HUES6 (cell line): Measurements from ENCODE around the gene PFKFB1.

Experiments
- H3K27ac ChIP-seq: 2 replicates; pipeline ENCODE4 v1.7.0; 2013; ENCODE audit warnings: low read depth, mild to moderate bottlenecking, low read length, inconsistent platforms
- H3K27me3 ChIP-seq: 2 replicates; pipeline ENCODE4 v1.6.1; 2013; ENCODE audit warnings: low read length; ENCODE audit not compliant: control insufficient read depth, insufficient read depth
- H3K36me3 ChIP-seq: 2 replicates; pipeline ENCODE4 v1.6.1; 2013; ENCODE audit warnings: low read length; ENCODE audit not compliant: control insufficient read depth, insufficient read depth
- H3K4me1 ChIP-seq: 2 replicates; pipeline ENCODE4 v1.6.1; 2013; ENCODE audit warnings: low read length; ENCODE audit not compliant: control insufficient read depth, insufficient read depth
- H3K4me3 ChIP-seq: 2 replicates; pipeline ENCODE4 v1.5.1; 2013; ENCODE audit warnings: low read depth, low read length
- H3K9ac ChIP-seq: one replicate; pipeline ENCODE4 v1.6.1; 2013; ENCODE audit warnings: mild to moderate bottlenecking, low read length
- H3K9me3 ChIP-seq: 2 replicates; pipeline ENCODE4 v1.6.1; 2013; ENCODE audit warnings: low read depth, low read length; ENCODE audit not compliant: control insufficient read depth, insufficient read depth

PFKFB1 gene

DNA sequence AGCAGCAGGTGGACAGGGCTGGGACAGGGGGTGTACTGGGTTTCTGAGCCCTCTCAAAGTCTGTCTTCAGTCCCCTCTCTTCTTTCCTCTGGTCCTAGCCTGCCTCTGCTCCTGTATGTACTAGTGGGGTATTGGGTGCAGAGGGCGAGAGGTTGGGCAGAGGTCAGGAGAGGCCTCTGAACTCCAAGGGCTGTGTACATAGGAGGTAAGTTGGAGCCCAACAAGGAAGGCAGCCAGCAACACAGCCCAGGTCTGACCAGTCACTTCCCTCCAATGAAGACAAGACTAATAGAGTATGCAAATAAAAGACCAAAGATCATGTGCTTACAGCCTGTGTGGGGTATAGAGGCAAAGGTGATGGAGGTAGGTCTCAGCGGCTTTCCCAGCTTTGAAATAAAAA, at the start of gene PFKFB1:
Gene PFKFB1 (minus strand): TSS at position 90 of the 400 bp plus-strand sequence. CDS start 181 bp downstream, outside the sequence.
- Histone ChIP-seq H3K36me3 (no peaks in the 10 kb centered on the region), H3K27me3 (peaks cover 5% of the 10 kb centered on the region; the same call in 1 of the 2 replicates), H3K9ac (no peak within 1 kb of the TSS), H3K9me3 (peaks cover 5% of the 10 kb centered on the region; the same call in 1 of the 2 replicates), H3K27ac (no peak within 1 kb of the TSS), H3K4me3 (no peak within 1 kb of the TSS), H3K4me1 (no peaks in the 10 kb centered on the region)

DNA sequence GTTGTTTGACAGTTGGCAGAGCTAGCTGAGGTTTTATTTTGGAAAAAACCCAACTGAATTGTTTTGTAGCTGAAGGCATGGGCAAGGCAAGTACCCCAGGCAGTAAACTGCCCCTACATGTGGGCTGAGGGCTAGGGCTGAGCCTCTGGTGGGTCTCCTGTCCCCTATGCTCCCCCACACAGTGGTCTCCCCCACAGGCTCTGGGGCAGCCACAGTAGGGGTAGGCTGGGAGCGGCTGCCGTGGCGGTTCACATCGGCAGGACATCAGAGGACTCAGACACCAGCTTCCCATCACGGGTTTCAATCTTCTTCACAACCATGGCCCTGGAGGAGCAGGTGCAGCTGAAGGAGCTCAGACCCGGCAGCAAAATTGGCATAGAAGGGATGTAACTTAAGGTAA, 47.5 kb upstream of the PFKFB1 start:
- Histone ChIP-seq H3K9ac (no peak overlapping the region), H3K27ac (no peak overlapping the region), H3K4me3 (no peak overlapping the region), H3K9me3 (peaks cover 10% of the 10 kb centered on the region; the same call in 1 of the 2 replicates), H3K4me1 (no peaks in the 10 kb centered on the region), H3K27me3 (no peaks in the 10 kb centered on the region), H3K36me3 (no peaks in the 10 kb centered on the region)

DNA sequence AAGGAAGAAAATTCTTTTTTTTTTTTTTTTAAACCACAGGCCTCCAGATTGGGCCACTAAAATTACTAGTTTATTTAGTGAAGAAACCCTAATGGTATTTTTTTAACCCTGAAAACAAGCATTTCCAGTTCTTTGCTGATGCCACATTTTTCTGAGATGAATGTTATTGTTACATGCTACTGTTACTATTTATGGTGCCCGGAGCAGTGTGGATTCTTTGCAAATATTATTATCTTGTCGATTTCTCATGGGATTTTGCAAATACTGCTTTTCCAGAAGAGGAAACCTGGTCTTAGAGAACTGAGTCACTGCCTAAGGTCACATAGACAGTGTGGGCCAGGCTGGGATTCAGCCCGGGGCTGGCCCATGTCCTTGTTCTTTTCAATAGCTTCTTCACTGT, 45.5 kb upstream of the PFKFB1 start:
- Histone ChIP-seq H3K9ac (no peak overlapping the region), H3K27me3 (no peaks in the 10 kb centered on the region), H3K36me3 (no peaks in the 10 kb centered on the region), H3K4me3 (no peak overlapping the region), H3K9me3 (peaks cover 9% of the 10 kb centered on the region), H3K4me1 (no peaks in the 10 kb centered on the region), H3K27ac (no peak overlapping the region)

DNA sequence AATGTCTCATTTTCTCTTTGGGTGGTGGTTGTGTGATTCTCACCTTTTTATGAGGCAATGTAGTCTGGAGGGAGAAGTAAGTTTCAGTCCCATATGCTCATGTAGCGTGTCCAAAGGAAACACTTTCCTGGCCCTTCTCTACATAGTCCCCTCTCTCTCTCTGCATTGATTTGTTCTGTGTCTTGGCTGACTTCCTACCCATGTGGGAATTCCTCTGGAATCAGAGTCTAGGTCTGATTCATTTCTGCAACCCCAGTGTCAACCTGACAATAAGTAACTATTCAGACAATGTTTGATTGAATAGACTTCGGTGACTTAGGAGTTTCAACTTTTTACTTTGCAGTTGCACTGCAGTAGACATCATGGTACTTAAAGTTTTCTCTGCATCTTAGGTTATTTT, 39.4 kb upstream of the PFKFB1 start:
- Histone ChIP-seq H3K27ac (no peak overlapping the region), H3K36me3 (no peaks in the 10 kb centered on the region), H3K9me3 (peaks cover 14% of the 10 kb centered on the region), H3K9ac (no peak overlapping the region), H3K4me1 (peaks cover 3% of the 10 kb centered on the region; the same call in 1 of the 2 replicates), H3K27me3 (no peaks in the 10 kb centered on the region), H3K4me3 (no peak overlapping the region)

DNA sequence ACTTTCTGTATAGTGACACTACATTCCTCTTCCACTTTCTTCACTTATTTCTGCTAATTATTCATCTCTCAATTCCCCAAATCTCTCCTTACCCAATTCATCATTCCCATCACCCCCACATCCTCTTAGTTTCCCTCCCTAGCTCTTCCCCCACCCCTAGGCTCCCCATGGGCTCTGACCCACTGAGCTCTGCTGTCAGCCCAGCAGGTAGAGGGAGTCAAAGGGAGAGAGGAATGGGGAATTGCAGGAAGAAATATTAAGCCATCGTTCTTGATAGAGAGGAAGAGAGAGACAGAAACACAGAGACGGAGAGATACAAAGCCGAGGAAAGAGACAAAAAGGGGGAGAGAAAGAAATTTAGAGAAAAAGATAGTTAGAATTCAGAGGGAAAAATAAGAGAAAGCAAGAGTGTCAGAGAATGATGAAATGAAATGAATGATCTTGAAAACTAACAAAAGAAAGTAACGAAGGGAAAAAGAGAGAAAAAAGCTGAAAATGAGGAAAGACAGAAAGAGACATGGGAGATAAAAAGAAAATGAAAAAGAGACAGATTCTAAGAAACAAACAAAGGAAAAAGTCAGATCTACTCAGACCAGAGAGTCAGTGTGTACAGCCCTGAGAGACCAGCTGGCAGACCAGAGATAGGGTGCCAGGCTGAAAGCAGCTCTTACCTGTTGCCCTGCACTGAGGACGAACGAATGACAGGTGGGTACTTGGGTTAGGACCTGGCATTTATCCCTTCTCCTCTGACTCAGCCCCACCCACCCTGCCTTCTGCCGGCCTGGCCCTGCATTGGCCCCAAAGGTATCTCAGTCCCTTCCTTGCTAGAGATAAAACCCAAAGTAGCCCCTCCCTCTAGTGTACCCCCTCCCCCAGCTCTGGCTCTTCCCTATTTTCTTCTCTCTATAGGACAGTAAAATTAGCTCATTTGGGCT, 36.5 kb upstream of the PFKFB1 start, which contains the start of gene ALAS2:
Gene ALAS2 (minus strand): TSS at position 707 of the 935 bp plus-strand sequence. CDS start 4,977 bp downstream, outside the sequence.
- H3K9ac ChIP-seq = no peak within 1 kb of the TSS
- peaks cover 21% of the 10 kb centered on the region for H3K9me3 ChIP-seq
- peaks cover 3% of the 10 kb centered on the region; the same call in 1 of the 2 replicates for H3K4me1 ChIP-seq
- no peaks in the 10 kb centered on the region for H3K36me3 ChIP-seq
- no peaks in the 10 kb centered on the region for H3K27me3 ChIP-seq
- H3K4me3 ChIP-seq = no peak within 1 kb of the TSS; the same call in 1 of the 2 replicates
- no peak within 1 kb of the TSS for H3K27ac ChIP-seq

DNA sequence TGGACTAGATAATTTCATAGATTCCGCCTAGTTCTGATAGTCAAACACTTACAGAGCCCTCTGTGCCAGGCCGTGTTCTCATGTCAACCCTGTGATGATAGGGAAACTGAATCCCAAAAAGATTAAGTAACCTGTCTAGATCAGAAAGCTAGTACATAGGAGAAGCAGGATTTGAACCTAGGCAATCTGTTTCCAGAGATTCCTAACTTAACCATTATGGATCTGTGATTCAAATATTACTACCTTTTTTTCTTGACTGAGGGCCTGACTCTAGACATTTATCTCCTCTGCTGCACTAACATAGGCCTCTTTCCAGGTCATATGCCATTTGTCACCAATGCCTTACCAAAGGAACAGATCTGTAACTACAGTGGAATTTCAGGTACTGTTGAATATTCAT, 35.3 kb upstream of the PFKFB1 start:
- Histone ChIP-seq H3K36me3 (no peaks in the 10 kb centered on the region), H3K4me1 (peaks cover 3% of the 10 kb centered on the region; the same call in 1 of the 2 replicates), H3K9ac (no peak overlapping the region), H3K27me3 (no peaks in the 10 kb centered on the region), H3K27ac (no peak overlapping the region), H3K9me3 (peaks cover 22% of the 10 kb centered on the region; the same call in 1 of the 2 replicates), H3K4me3 (no peak overlapping the region)

DNA sequence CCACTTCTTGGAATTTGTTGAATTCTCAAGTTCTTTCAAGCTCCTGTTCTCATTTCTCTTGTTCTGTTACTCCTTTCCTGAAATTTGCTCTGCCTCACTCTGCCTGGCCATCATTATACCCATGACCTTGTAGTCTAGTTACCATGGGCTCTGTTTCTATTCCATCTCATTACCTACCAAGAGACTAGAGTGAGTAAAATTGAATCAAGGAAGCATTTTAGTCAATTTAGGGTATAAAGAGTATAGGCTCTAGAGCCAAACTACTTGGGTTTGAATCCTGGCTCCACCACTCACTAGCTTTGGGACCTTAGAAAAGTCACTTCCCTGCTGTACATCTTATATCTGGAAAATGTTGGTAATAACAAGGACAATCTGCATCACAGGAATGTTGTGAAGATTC, 34.6 kb upstream of the PFKFB1 start:
- H3K4me1 ChIP-seq = peaks cover 3% of the 10 kb centered on the region; the same call in 1 of the 2 replicates
- H3K27ac ChIP-seq = no peak overlapping the region
- H3K36me3 ChIP-seq = no peaks in the 10 kb centered on the region
- no peaks in the 10 kb centered on the region for H3K27me3 ChIP-seq
- H3K9ac ChIP-seq = no peak overlapping the region
- no peak overlapping the region for H3K4me3 ChIP-seq
- H3K9me3 ChIP-seq = peaks cover 20% of the 10 kb centered on the region; the same call in 1 of the 2 replicates

DNA sequence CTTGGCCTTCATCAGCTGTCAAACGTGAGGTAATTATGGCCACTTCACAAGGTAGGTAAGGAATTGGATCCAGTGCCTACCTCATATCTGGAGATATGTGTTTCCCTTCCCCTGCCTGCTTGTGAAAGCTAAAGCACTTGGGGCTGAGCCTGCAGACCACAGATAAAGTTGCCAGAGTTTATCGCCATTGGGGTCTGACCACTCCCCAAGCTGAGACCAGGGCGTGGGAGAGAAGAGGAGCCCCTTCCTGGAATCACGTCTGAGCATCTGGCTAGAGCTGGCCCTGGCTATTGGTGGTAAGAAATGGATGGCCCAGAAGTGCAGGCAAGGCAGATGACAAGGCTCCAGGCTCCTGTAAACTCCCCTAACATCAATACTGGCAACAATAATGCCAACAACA, 34.1 kb upstream of the PFKFB1 start:
- Histone ChIP-seq H3K4me1 (peaks cover 3% of the 10 kb centered on the region; the same call in 1 of the 2 replicates), H3K9me3 (peaks cover 16% of the 10 kb centered on the region; the same call in 1 of the 2 replicates), H3K9ac (no peak overlapping the region), H3K27me3 (no peaks in the 10 kb centered on the region), H3K4me3 (no peak overlapping the region), H3K36me3 (no peaks in the 10 kb centered on the region), H3K27ac (no peak overlapping the region)

DNA sequence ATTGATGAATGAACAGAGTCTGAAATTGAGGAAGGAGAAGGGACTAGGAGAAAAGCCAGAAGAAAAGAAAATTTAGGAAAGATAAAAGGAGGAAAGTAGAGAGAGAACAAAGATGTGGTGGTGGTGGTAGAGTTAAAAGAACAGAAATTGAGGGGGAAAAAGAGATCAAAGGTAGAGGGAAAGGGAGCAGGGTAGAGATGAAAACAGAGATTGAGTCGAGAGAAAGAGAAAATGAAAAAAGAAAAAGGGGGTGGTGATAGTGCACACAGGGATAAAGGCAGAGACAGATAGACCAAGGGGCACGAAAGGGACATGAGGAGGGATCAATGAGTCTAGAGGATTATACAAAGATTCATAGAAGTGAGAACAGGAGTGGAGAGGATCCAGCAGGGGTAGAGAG, 32.9 kb upstream of the PFKFB1 start:
- H3K4me3 ChIP-seq = no peak overlapping the region
- no peaks in the 10 kb centered on the region for H3K27me3 ChIP-seq

DNA sequence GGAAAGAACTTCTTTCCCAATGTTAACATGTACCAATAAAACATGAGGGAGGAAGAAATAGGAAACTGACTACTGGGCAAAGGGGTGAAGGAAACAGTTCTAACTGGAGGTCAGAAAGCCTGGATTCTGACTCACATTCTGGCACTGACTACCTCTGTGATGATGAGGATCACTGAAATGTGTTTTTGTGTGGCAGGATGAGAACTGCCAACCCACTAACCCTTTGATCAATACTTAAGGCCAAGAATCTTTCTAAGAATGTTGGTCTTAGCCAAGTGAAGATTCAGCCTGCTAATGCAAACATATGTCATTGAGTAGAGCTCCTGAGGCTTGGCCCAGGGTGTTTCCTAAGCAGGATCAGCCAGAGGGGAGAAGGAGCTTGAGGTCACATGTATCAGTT, 32.2 kb upstream of the PFKFB1 start:
- Histone ChIP-seq H3K4me1 (peaks cover 3% of the 10 kb centered on the region; the same call in 1 of the 2 replicates), H3K27me3 (no peaks in the 10 kb centered on the region), H3K27ac (no peak overlapping the region), H3K36me3 (no peaks in the 10 kb centered on the region), H3K4me3 (no peak overlapping the region), H3K9me3 (peaks cover 15% of the 10 kb centered on the region; the same call in 1 of the 2 replicates), H3K9ac (no peak overlapping the region)

More for the DNA sequence above, 32.9 kb upstream of the PFKFB1 start:
- H3K4me1 ChIP-seq = peaks cover 3% of the 10 kb centered on the region; the same call in 1 of the 2 replicates
- H3K9ac ChIP-seq = no peak overlapping the region
- H3K27ac ChIP-seq = no peak overlapping the region
- H3K9me3 ChIP-seq = peaks cover 16% of the 10 kb centered on the region; the same call in 1 of the 2 replicates
- no peaks in the 10 kb centered on the region for H3K36me3 ChIP-seq

DNA sequence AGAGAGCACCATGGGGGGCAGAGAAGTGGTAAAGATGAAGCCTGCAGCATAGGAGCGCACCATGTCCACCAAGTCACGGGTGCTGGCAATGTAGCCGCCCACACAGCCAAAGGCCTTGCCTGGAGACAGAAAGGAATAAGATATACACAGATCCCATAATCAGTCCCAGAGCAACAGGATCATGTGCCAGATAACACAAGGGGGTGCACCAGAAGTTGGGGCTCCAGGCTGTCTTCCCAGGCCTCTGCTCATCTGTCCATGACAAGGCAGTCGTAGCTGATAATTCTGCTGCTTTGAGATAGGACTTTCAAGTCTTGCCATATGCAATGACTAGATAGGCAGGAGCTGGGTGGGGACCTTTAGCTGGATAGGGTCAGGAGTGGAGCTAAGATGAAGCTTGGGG, 20.9 kb upstream of the PFKFB1 start:
- Histone ChIP-seq H3K9me3 (peaks cover 3% of the 10 kb centered on the region; the same call in 1 of the 2 replicates), H3K27me3 (peaks cover 11% of the 10 kb centered on the region; the same call in 1 of the 2 replicates), H3K27ac (no peak overlapping the region), H3K4me3 (no peak overlapping the region), H3K36me3 (no peaks in the 10 kb centered on the region), H3K4me1 (no peaks in the 10 kb centered on the region), H3K9ac (no peak overlapping the region)
